Measurements from ENCODE around the gene MRPL58.
"Not testable (repeated sequence)": the region's sequence is repeated elsewhere in the genome, so short reads cannot be mapped to it uniquely, and the experiment has no call there.

MRPL58 gene

DNA sequence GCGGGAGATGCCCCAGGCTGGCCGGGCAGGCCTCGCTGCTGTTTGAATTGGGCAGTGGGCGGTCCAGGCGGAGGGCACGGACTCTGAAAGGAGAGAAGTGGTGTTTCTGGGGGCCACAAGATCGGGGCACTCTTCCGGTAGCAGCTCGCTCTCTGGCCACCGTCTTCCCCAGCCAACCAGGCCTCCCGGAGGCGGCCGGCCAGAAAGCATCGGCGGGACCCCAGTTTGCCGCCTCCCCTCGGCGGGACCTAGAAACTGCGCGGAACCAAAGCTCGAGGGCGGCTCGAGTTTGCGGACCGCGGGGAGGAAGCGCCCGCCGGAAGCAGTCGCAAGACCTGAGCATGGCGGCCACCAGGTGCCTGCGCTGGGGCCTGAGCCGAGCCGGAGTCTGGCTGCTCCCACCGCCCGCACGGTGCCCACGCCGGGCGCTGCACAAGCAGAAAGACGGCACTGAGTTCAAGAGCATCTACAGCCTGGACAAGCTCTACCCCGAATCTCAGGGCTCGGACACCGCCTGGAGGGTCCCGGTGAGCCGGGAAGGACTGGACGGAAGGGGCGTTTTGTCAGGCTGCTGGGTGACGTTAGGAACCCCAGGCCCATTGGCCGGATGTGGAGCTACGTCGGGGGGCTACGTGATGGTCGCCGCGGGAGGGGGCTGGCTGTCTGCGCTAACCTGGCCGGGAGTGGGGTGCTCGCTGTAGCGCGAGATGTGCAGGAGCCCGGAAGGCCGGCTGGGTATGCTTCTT, at the start of gene MRPL58:
Gene MRPL58 (plus strand): TSS at position 325 of the 746 bp plus-strand sequence. CDS start 17 bp downstream, at position 342.
- no peak for FAIRE-seq

DNA sequence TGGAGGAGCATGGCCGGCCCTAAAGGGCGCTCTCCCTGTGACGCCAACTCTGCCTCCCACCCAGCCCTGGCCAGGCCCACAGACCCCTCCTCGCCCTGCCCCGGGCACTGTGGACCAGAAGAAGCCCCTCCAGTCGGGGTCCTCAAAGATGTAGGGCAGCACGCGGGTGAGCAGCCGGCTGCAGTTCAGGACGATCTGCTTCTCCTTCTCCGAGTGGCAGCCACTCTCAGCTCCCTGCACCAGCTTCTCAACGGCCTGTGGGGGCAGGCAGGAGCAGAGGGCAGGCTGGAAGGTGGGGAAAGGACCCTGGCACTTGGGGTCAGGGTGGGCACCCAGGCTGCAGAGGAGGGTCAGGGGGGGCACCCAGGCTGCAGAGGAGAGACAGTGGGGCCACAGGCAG, 48.8 kb upstream of the MRPL58 start:
- FAIRE-seq = no peak

DNA sequence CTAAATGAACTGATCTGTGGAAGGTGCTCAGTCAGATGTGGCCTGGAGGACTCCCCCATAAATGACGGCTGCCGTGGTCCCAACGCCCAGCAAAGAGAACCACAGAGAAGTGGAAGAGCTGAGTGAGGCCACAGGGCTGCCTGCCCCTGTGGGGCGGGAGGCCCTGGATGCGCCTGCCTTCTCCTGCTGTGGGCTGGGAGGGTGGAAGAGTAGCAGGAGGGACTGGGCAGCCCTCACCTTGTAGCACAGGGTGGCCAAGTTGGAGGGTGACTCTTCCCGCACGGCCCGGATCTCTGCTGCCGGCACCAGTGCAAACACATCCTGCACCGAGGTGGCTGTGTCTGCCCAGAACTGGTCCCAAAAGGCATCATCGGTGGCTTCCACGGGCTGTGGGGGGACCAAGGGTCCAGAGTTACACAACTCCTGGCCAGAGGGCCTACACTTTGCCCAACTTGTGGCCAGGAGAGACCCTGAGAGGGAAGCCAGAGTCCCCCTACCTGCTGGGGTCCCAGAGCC, 48.2 kb upstream of the MRPL58 start:
- FAIRE-seq = no peak

DNA sequence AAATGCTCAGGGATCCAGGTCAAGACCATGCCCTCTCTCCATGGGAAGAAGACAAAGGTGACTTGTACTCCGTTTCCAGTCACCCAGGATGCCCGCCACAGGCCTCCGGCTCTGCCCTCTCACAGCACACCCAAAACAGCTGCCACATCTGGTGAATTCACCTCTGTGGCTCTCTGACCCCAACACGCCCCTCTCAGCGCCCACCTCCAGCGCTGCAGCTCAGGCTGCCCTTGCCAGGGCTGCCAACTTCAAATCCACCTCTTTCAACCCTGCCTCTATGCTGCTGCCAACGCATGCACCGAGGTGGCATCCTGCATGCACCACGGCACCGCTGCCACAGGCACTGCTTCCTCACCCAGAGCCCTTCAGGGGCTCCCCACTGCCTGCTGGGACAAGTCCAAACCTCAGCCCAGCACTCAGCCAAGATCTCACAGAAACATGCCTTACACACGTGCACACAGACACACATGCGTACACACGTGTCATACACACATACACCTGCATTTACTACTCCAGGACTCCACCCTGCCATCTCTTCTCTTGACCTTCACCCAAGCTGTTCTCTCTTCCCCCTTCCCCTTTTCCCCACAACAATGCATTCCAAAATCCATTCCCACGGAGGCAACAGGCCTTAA, 47.4 kb upstream of the MRPL58 start:
- no peak for FAIRE-seq

DNA sequence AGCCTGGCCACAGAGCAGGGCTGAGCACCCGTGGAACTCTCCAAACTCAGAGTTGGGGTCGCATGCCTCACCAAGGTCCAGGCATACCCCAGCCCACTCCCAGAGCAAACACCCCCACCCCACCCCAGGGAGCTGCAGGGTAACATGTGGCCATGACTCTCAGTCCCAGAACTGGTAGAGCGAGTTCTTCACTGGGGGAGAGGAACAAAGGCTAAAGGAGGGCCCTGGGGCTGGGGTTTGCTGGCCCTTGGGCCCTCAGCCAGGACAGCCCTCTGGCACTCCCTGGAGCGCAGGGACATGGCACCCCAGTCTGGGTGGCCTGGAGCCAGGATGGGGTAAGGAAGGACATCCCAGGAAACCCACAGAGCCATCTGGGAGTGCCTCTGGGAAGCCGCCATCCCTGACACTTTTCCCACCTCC, 44.1 kb upstream of the MRPL58 start:
- FAIRE-seq = no peak

DNA sequence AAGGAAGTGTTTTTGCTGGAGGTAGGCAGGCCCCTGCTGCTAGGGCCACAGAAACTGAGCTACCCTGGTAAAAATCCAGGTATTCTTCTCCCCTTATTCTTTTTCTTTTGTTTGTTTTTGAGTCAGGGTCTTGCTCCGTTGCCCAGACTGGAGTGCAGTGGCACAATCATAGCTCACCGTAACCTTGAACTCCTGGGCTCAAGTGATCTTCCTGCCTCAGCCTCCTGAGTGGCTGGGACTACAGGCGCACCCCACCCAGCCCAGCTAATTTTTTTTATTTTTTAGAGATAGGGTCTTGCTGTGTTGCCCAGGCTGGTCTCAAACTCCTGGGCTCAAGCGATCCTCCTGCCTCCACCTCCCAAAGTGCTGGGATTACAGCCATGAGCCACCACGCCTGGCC, 43.0 kb upstream of the MRPL58 start:
- not testable (repeated sequence) for FAIRE-seq

DNA sequence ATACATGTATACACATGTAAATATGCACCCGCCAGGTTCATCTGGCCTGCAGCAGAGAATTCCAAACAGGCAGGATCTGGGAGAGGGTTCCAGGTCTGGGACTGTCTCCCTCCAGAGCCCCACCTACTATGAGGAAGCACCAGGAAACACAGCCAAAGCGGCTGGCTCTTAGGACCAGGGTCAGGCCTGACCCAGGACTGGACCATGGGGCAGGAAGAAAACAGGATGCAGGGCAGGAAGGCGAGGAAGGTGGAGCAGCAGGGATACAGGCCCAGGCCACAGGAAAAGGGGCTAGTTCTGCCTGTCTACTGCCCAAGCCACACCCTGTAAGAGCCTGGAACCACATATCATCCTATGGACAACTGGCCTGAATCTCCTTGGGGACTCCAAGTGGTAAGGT, 42.1 kb upstream of the MRPL58 start:
- FAIRE-seq = no peak

DNA sequence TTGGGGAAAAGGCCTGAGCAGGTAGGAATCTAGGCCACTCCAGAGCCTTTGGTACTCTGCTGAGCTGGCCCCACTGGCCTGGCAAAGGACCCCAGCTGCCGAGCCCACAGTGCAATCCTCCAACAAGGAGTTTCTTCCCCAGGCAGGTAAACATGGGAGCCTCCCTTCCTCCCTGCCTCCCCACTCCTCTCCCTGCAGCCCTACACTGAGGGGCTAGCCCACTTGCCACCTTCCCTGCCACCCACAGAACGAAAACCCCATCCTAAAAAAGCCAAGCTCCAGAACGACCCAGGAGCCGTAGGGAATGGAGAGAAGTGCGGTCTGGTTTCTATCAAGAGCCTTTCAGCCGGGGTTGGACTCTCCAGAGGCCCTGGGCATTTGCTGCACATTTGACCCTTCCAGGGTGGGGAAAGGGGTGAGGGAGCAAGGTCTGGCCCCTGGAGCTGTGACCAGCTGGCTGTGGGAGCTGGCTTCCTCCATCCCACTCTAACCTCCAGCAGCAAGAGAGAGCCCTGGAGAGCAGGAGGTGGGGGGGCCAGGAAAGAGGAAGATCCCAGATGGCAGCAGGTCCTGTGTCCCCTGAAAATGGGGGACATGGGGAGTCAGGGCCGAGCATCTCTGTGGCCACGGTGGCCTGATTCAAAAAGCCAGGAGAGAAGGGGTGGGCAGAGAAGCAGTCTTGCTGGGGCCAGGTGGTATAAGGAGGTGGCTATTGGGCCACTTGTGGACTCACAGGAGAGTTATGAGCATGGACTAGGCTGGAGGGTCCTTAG, 41.2 kb upstream of the MRPL58 start:
- FAIRE-seq = no peak

DNA sequence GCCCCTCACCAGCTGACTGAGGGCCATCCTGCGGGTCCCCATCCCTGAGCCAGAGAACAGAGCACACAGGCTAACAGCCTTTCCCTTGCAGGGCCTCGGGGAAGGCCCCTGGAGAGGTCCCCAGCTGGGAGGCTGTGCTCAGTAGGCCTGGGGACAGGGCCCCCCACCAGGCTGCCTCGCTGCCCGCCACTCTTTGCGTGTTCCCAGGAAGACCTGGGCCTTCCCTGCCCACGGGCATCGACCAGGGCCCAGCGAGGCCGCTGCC, 40.7 kb upstream of the MRPL58 start:
- no peak for FAIRE-seq

DNA sequence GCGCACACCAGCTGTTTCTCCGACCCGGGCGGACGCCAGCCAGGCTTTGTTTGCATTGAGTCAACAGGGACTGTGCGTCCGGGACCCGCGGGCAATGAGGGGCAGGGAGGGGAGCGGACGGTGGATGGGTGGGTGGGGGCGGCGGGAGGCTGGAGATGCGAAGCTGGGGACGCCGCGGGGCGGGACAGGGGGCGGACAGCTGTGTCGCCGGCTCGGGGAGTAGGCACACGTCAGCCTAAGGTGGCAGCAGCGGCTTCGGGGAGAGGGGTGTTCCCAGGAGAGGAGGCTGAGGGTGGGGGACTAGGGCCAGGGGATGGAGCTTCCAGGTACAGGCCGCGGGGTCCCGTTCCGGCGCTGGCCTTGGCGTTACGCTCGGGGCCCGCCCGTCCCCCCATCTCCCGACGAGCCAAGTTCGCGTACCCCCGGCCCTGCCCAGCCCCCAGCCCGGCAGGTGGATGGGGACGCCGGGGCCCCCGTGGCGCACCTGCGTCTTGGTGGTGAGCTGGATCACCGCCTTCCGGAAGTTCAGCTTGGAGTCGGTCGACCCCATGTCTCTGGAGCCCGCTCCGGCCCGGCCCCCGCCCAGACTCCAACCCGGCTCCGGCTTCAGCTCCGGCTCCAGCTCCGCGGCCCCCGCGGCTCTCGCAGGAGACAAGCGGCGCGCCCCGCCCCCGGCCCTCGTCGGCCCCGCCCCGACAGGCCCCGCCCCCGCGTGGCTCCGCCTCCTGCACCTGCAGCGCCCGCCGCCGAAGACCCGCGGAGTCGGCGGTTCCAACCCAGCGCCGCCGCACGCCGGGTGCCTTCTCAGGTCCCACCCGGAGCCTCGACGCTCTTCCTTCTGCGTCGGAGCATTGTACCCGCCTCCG, 40.1 kb upstream of the MRPL58 start, which contains the start of gene HID1:
Gene HID1 (minus strand): TSS at position 653 of the 866 bp plus-strand sequence. CDS start 103 bp downstream, at position 550.
- no peak for FAIRE-seq

DNA sequence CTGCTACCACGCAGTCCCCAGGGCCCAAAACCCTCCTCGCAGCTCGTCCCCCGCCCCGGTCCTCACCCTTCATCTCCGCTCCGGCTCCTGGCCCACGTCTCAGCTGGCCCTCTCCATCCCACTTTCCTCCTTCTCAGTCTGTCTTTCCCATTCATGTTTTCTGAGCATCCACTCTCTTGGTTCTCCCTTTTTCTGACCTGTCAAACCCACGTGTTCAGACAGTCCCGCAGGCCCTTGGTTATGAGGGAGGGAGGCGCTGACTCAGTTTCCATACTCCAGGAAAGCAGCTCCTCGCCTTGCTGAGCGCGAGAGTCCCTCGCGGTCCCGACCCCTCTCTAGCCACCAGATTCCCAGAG, 39.5 kb upstream of the MRPL58 start:
- FAIRE-seq = no peak

DNA sequence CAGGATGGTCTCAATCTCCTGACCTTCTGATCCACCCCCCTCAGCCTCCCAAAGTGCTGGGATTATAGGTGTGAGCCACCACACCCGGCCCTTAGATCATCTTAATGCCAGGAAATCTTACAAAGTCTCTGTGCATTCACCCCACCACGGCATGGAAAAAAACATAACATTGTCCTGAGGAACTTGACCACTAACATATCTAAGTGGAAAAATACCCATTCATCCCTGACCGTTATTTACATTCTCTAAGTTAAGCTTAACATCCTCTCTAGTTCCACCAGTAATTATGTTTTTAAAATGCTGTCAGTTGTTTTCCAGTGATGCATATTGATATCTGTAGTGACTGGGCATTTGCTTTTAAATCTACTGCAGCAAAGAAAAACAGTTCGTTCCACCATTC, 36.5 kb upstream of the MRPL58 start:
- FAIRE-seq = no peak

DNA sequence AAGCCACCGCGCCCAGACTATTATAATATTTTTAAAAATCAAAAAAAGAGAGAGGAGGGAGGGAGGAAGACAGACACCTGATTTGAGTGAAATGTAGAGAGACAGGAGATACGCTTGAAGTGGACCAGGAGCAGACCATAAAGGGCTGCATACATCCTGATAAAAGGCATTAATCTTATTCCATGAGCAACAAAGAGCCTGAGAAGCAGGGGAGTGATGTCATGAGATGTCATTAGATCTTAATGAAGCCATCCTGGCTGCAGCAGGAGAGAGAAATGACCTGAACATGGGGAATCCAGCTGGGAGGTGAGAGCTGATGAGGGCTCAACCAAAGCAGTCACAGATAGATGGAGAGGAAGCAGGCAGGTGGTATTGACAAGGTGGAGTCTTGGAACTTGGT, 34.7 kb upstream of the MRPL58 start:
- no peak for FAIRE-seq

DNA sequence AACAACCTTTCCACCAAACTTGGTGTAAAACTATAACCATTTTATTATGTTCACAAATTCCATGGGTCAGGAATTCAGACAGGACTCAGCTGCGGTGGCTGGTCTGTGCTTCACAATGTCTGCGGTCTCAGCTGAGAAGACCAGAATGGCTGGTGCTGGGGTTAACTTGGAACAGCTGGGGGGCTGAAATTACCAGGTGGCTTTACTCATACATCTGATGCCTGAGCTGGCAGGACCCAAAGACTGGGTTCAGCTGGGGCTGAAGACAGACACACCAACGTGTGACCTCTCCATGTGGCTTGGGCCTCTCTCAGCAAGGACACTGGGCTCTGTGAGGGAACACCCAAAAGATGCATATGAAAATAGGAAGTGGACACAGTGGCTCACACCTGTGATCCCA, 34.2 kb upstream of the MRPL58 start:
- no peak for FAIRE-seq

DNA sequence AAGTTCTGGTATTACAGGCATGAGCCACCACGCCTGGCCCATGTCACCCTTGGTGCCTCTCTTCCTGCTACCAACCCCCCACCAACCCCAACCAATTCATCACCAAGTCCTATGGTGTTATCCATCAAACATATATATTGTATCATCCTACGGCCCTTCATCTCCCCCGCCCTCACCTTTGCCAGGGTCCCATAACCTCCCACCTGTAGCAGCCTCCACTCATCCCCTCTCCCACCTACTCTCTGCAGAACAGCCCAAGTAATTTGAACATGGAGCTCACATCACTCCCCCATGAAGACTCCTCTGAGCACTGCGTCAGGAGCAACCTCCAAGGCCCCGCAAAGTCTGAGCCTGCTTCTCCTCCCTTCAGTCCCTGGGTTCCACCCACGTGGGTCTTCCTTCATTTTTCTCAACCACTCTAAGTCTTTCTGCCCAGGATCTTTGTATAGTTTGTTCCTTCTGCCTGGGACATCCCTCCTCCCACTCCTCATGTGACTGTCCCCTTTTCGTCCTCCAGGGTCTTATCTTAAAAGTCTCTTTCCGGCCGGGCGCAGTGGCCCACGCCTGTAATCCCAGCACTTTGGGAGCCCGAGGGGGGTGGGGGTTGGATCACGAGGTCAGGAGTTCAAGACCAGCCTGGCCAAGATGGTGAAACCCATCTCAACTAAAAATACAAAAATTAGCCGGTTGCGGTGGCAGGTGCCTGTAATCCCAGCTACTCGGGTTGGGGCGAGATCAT, 32.9 kb upstream of the MRPL58 start:
- FAIRE-seq = no peak

DNA sequence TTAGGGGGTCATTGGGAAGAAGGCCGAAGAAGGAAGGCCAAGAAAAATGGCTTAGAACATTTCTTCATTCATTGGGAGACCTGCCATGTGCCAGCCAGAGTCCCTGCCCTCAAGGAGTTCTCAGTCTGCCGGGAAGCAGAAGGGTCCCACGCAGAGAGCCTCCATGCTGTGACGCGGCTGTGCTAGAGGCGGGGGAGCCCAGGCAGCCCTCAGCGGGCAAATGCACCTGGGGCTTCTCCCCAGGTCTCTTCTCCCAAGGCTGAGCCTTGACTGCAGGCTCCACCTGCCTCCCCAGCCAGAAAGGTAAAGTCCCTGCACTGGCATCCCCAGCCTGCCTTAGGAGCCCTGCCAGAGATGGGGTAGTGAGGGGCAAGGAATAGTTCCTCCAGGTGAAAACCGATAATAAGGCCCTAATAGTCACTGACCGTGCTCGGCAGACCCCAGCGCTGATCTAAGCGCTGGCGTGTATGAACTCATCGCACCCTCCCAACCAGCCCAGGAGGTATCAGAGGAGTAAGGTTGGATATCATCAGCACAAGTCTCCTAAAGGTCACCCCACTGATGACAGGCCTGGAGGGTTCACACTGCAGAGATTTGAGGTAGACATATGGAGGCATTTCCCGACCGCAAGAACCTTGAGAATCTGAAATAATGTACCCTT, 31.0 kb upstream of the MRPL58 start:
- FAIRE-seq = no peak

DNA sequence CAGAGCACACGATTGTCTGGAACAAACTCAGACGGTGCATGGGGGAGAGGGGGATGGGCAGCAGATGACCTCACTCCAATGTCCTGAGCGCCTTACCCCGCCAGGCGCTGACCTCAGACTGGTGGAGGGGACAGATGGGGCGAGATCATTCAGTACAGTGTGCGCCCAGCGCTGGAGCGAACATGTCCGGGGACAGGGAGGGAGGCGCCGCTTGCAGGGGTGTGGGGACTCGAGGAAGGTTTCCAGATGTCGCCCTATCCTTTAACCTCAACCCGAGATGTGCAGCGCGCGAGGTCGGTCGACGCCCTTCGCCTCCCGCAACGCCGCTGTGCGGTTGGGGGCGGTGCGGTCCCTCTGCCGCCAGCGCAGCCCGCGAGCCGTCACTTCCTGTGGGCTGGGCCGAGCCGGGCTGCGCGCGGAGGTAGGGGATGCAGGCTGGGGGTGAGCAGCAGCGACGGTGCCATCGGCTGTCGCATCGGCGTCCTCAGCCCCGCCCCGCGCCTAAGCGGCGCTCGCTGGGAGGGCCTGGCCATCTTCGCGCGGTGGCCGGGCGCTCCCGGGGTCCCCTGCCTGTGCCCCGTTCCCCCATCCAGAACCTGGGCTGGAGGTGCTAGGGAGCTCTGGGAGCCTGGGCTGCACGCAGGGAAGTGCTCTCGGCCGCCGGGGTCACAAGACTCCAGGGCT, 30.3 kb upstream of the MRPL58 start:
- no peak for FAIRE-seq

DNA sequence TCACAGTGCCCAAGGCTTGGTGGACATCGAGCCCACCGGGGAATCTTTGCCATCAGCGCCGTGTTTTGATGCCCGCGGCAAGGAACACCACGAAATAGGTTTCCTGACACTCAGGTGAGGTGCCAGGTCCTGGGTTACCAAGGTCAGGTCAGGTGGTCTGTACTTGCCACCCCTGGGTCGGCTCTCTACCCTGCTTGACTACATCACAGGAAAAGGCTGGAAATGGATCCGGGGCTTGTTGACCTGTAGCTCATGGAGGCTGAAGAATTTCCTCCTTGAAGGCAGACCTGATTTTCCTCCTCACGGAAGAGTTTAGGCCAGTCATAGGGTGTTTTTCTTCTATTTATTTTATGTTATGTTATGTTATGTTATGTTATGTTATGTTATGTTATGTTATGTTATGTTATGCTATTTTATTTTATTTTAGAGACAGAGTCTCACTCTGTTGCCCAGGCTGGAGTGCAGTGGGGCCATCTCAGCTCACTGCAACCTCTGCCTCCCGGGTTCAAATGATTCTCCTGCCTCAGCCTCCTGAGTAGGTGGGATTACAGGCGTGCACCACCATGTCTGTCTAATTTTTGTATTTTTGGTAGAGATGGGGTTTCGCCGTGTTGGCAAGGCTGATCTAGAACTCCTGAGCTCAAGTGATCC, 29.7 kb upstream of the MRPL58 start:
- not testable (repeated sequence) for FAIRE-seq

DNA sequence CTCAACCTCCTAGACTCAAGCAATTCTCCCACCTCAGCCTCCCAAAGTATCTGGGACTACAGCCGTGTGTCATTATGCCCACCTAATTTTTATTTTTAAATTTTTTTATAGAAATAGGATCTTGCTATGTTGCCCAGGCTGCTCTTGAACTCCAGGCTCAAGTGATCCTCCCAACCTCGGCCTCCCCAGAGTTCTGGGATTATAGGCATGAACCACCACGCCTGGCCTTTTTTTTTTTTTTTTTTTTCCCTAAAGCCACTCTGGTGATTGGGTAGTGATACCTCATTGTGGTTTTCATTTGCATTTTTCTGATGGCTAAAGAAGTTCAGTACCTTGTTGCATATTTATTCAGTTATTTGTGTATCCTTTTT, 26.3 kb upstream of the MRPL58 start:
- no peak for FAIRE-seq

DNA sequence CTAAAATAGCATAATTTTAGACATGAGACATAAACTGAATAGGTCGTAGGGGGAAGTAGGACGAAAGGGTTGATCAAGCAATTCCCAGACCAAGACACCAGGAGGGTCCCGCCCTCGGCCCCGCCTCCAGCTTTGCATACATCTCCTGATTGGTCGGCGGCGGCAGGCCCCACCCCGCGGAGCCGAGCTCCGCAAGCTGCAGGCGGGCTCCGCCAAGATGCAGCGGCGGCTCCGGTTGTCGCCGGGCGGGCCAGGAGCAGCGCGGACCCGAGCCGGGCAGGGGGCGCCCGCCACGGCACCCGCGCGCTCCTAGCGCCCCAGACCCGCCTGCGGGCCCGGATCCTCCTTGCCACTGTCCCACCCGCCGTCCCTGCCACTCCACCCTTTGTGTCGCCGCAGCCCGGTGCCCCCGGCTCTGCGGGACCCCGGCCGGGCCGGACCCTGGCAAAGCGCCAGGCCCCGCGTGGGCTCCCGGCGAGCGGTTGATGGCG, 25.0 kb upstream of the MRPL58 start, which contains the start of gene CDR2L:
Gene CDR2L (plus strand): TSS at position 215 of the 491 bp plus-strand sequence. CDS start 412 bp downstream, outside the sequence.
- FAIRE-seq = no peak
